Sigmoid colon (tissue), 7 donors: ENCODE results near the gene TIAM1. TPM values are rescaled to one million over a fixed set of nuclear protein-coding genes. Genes with fewer than 3 reads are reported as not detected.

ENCODE experiments used
- DNase-seq: peaks from one replicate; pipeline ENCODE4 v3.0.0-alpha.2; 2019
- H3K27ac ChIP-seq, 4 donors: fragments of 200-600 bp; sonication (generic); one replicate each; pipeline ENCODE4 v1.5.1; 2016 to 2019; ENCODE audit warnings: mild to moderate bottlenecking in 1 of 4
- H3K27me3 ChIP-seq, 3 donors: fragments of 200-600 bp; sonication (generic); one replicate each; pipeline ENCODE4 v1.5.1; 2019; ENCODE audit warnings: mild to moderate bottlenecking in 1 of 3
- H3K36me3 ChIP-seq, 4 donors: fragments of 200-600 bp; sonication (generic); one replicate each; pipeline ENCODE4 v1.5.1; 2016 to 2019
- H3K4me1 ChIP-seq, 4 donors: fragments of 200-600 bp; sonication (generic); one replicate each; pipeline ENCODE4 v1.5.1; 2017 to 2019
- H3K4me3 ChIP-seq, 4 donors: fragments of 200-600 bp; sonication (generic); one replicate each; pipeline ENCODE4 v1.5.1; 2017 to 2019; ENCODE audit warnings: mild to moderate bottlenecking in 2 of 4, moderate library complexity in 1 of 4
- H3K9me3 ChIP-seq, 4 donors: fragments of 200-600 bp in 3 of 4; sonication (generic) in 3 of 4; one replicate each; pipeline versions ENCODE4 v1.5.1 to v1.6.1; 2013 to 2019
- EP300 ChIP-seq, 4 donors: sonication (generic); formaldehyde crosslinking; IDR thresholded peaks; one replicate each; pipeline ENCODE4 v1.6.1; 2017; ENCODE audit warnings: antibody characterized with exemption in 4 of 4
- POLR2A ChIP-seq, 2 donors: fragments of 450-650 bp; IDR thresholded peaks; one replicate each; pipeline ENCODE4 v1.6.1; 2016; ENCODE audit warnings: antibody characterized with exemption in 2 of 2, mild to moderate bottlenecking in 2 of 2, moderate library complexity in 2 of 2
- POLR2AphosphoS5 ChIP-seq, 4 donors: sonication (generic); formaldehyde crosslinking; IDR thresholded peaks; one replicate each; pipeline ENCODE4 v1.6.1; 2017; ENCODE audit warnings: antibody characterized with exemption in 4 of 4
- WGBS, 2 donors: extraction: QIAGEN DNeasy Blood & Tissue Kit; methylation state at CpG; one replicate each; pipeline ENCODE4 v1.1.7; 2013; 5-methylcytosine and 5-hydroxymethylcytosine counted together
- intact Hi-C: fragments of 100-400 bp; cut with DNase I; formaldehyde crosslinking; loops from one replicate; pipeline ENCODE4 v1.15.1; 2023
- polyA plus RNA-seq, 3 donors: library from polyadenylated mRNA; stranded (reverse); fragments of 200-250 nt; gene quantifications; one replicate each; pipeline ENCODE4 v1.2.3, GENCODE V29; 2013
- total RNA-seq, 4 donors: library from RNA; depleted of rRNA; stranded (reverse); fragments of >200 nt; gene quantifications; one replicate each; pipeline ENCODE4 v1.1.0, GENCODE V29; 2016
- TF ChIP-seq, protein P1 (sequence below), 4 experiments: fragments of 450-650 bp in 3 of 4; fragments of 200-600 bp in 1 of 4; IDR thresholded peaks; one replicate each; pipeline ENCODE4 v1.5.1; 2016 to 2019; ENCODE audit warnings: antibody characterized with exemption in 4 of 4, mild to moderate bottlenecking in 3 of 4, moderate library complexity in 2 of 4
- donor health status: healthy with polysubstance abuse.
- donor health status: Bipolar disorder and iron deficiency.
- donor health status: healthy.

The TIAM1 gene
- total and polyA plus RNA-seq, 7 donors, result 1.2 to 20.5 (median 8.6) TPM

DNA sequence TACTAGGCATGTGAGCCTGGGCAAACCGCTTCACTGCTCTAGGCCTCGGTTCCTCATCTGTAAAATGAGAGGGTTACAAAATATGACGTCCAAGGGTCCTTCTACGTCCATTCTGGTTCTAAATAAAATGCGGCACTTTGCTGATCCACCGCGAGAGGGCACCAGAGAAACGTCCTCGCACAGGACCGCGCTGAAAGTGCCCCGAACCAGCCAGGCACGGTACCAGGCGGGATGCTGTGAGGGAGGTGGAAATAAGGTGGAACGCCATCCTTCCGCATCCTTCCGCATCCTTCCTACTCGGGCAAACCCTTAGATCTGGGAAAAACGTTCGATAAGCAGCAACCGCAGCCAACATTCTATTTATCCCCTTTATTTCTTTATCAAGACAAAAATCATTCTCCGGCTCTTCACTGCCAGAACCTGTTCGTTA, 245.5 kb downstream of the TIAM1 start:
- no peak overlapping the region for H3K4me3 ChIP-seq
- no peak overlapping the region for H3K27ac ChIP-seq
- intact Hi-C loops, result loop anchor here (5.0 kb wide), 2 partner anchors 84 to 504 kb away; no protein-coding TSS in a partner anchor
- H3K27me3 ChIP-seq, result peaks cover 0 to 15% (median 0%) of the 10 kb centered on the region in 3 donors
- 12 to 13% methylated on average over 23 of the region's 23 CpGs for WGBS, 2 donors
- no peaks in the 10 kb centered on the region for H3K4me1 ChIP-seq
- TF ChIP-seq, protein P1, sequence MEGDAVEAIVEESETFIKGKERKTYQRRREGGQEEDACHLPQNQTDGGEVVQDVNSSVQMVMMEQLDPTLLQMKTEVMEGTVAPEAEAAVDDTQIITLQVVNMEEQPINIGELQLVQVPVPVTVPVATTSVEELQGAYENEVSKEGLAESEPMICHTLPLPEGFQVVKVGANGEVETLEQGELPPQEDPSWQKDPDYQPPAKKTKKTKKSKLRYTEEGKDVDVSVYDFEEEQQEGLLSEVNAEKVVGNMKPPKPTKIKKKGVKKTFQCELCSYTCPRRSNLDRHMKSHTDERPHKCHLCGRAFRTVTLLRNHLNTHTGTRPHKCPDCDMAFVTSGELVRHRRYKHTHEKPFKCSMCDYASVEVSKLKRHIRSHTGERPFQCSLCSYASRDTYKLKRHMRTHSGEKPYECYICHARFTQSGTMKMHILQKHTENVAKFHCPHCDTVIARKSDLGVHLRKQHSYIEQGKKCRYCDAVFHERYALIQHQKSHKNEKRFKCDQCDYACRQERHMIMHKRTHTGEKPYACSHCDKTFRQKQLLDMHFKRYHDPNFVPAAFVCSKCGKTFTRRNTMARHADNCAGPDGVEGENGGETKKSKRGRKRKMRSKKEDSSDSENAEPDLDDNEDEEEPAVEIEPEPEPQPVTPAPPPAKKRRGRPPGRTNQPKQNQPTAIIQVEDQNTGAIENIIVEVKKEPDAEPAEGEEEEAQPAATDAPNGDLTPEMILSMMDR (IDR thresholded peaks at IDR 0.05), result peak; percentile 16 to 81 (median 48)
- TF ChIP-seq POLR2A (IDR thresholded peaks at IDR 0.05), result no peak
- H3K36me3 ChIP-seq, result no peaks in the 10 kb centered on the region
- DNase-seq, result peak; percentile 80
- no peaks in the 10 kb centered on the region for H3K9me3 ChIP-seq

DNA sequence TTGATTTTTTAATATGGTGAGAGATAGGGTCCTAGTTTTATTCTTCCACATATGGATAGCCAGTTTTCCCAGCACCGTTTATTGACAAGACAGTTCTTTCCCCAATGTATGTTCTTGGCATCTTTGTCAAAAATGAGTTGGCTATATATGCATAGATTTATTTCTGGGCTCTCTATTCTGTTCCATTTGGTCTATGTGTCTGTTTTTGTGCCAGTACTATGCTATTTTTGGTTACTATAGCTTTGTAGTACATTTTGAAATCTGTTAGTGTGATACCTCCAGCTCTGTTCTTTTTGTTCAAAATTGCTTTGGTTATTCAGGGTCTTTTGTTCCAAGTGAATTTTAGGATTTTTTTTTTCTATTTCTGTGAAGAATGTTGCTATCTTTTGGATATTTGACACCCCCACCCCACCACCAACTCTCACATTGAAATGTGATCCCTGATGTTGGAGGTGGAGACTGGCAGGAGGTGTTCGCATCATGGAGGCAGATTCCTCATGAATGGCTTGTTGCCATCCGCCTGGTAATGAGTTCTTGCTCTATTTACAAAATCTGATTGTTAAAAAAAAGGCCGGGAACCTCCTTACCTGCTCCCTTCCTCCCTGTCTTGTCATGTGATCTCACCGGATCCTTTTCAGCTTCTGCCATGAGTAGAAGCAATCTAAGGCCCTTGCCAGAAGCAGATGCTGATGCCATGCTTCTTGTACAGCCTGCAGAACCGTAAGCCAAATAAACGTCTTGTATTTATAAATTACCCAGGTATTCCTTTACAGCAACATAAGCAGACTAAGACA, 251.0 kb downstream of the TIAM1 start:
- intact Hi-C loops, result no loop called here
- Histone ChIP-seq H3K36me3 (no peaks in the 10 kb centered on the region), H3K4me1 (no peaks in the 10 kb centered on the region), H3K9me3 (no peaks in the 10 kb centered on the region), H3K27me3 (peaks cover 0 to 9% (median 0%) of the 10 kb centered on the region in 3 donors), H3K27ac (no peak overlapping the region), H3K4me3 (no peak overlapping the region)
- no peak for TF ChIP-seq EP300 (IDR thresholded peaks at IDR 0.05)
- TF ChIP-seq, protein P1 (IDR thresholded peaks at IDR 0.05), result no peak
- no peak for TF ChIP-seq POLR2AphosphoS5 (IDR thresholded peaks at IDR 0.05)
- TF ChIP-seq POLR2A (IDR thresholded peaks at IDR 0.05), result no peak
- 79 to 89% methylated on average over 7 of the region's 7 CpGs for WGBS, 2 donors
- no peak for DNase-seq

- DNase-seq, result no peak
- Histone ChIP-seq H3K4me3 (no peak overlapping the region), H3K36me3 (no peaks in the 10 kb centered on the region), H3K27ac (no peak overlapping the region), H3K4me1 (no peaks in the 10 kb centered on the region), H3K9me3 (no peaks in the 10 kb centered on the region), H3K27me3 (peaks cover 0 to 2% (median 0%) of the 10 kb centered on the region in 3 donors)
- no peak for TF ChIP-seq POLR2AphosphoS5 (IDR thresholded peaks at IDR 0.05)
- TF ChIP-seq, protein P1 (IDR thresholded peaks at IDR 0.05), result no peak
- no peak for TF ChIP-seq POLR2A (IDR thresholded peaks at IDR 0.05)
- TF ChIP-seq EP300 (IDR thresholded peaks at IDR 0.05), result no peak
- intact Hi-C loops, result no loop called here
These were observed 253.7 kb downstream of the TIAM1 start for GRCh38 chr21:31090376-31090775.

GRCh38 chr21:31088474-31088751, 255.6 kb downstream of the TIAM1 start:
- Histone ChIP-seq H3K27ac (no peak overlapping the region), H3K27me3 (no peaks in the 10 kb centered on the region), H3K4me3 (no peak overlapping the region), H3K36me3 (no peaks in the 10 kb centered on the region), H3K4me1 (no peaks in the 10 kb centered on the region), H3K9me3 (no peaks in the 10 kb centered on the region)
- 87 to 91% methylated on average over 29 of the region's 29 CpGs for WGBS, 2 donors
- intact Hi-C loops, result loop anchor here (5.0 kb wide), 2 partner anchors 746 to 1046 kb away; no protein-coding TSS in a partner anchor
- TF ChIP-seq, protein P1 (IDR thresholded peaks at IDR 0.05), result no peak
- TF ChIP-seq POLR2A (IDR thresholded peaks at IDR 0.05) (no peak), EP300 (IDR thresholded peaks at IDR 0.05) (no peak), POLR2AphosphoS5 (IDR thresholded peaks at IDR 0.05) (no peak)
- no peak for DNase-seq
